ENCODE measurements around the gene PLPP4. TPM values are rescaled to one million over a fixed set of nuclear protein-coding genes. Genes with fewer than 3 reads are reported as not detected.

Gene PLPP4
- total RNA-seq, 1 experiment from 2014 or later: 1.3 TPM

GRCh38 chr10:120601999-120602398 is 145.0 kb downstream of the PLPP4 start:
- no peaks in the 10 kb centered on the region for H3K27me3 Mint-ChIP-seq (ENCODE audit: insufficient read depth, unreplicated experiment)
- peaks cover 6% of the 10 kb centered on the region for H3K4me1 Mint-ChIP-seq (ENCODE audit: insufficient read depth, unreplicated experiment)
- no peak for DNase-seq (ENCODE audit: unreplicated experiment)
- CTCF ChIA-PET: interaction anchor here (0.6 kb wide), 1 partner anchor 19 kb away, joined by 4 read pairs; no protein-coding TSS in a partner anchor
- H3K27ac Mint-ChIP-seq (ENCODE audit: low read depth, unreplicated experiment): no peak overlapping the region
- TF ChIP-seq, protein P1, sequence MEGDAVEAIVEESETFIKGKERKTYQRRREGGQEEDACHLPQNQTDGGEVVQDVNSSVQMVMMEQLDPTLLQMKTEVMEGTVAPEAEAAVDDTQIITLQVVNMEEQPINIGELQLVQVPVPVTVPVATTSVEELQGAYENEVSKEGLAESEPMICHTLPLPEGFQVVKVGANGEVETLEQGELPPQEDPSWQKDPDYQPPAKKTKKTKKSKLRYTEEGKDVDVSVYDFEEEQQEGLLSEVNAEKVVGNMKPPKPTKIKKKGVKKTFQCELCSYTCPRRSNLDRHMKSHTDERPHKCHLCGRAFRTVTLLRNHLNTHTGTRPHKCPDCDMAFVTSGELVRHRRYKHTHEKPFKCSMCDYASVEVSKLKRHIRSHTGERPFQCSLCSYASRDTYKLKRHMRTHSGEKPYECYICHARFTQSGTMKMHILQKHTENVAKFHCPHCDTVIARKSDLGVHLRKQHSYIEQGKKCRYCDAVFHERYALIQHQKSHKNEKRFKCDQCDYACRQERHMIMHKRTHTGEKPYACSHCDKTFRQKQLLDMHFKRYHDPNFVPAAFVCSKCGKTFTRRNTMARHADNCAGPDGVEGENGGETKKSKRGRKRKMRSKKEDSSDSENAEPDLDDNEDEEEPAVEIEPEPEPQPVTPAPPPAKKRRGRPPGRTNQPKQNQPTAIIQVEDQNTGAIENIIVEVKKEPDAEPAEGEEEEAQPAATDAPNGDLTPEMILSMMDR (IDR thresholded peaks at IDR 0.05; ENCODE audit: unreplicated experiment): no peak
- intact Hi-C loops (cut with micrococcal nuclease): no loop called here
- H3K36me3 Mint-ChIP-seq (ENCODE audit: insufficient read depth, unreplicated experiment): no peaks in the 10 kb centered on the region
- H3K4me3 Mint-ChIP-seq (ENCODE audit: unreplicated experiment): no peak overlapping the region
- no peaks in the 10 kb centered on the region for H3K9me3 Mint-ChIP-seq (ENCODE audit: unreplicated experiment)
- POLR2A ChIA-PET: no interaction called here
- no TSS peak for BruUV-seq (replicated peaks)

DNA sequence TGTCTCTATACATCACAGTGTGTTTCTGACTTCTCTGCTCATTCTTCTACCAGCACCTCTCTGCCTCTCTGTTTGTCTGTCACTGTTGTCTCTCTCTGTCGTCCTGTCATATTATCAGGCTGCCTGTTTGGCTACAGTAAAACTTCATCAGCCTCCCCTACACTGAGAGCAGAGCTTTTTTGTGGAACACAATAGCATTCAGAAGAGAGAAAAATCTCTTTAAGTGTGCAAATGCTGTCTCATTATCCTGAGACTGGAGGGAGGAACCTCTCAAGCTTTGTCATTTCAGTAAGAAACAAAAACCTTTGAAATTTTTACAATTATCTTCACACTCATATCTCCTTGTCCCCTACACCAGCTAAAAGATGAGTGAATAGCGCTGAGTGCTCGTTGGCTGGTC is 148.4 kb downstream of the PLPP4 start:
- ChIA-PET POLR2A (interaction anchor here (0.7 kb wide), 1 partner anchor 122 kb away, joined by 3 read pairs; no protein-coding TSS in a partner anchor), CTCF (interaction anchor here (0.5 to 1.1 kb wide), 2 partner anchors 35 to 129 kb away, joined by 3 to 4 read pairs; no protein-coding TSS in a partner anchor)
- peaks cover 6% of the 10 kb centered on the region for H3K4me1 Mint-ChIP-seq (ENCODE audit: insufficient read depth, unreplicated experiment)
- H3K27me3 Mint-ChIP-seq (ENCODE audit: insufficient read depth, unreplicated experiment): peaks cover 11% of the 10 kb centered on the region
- H3K9me3 Mint-ChIP-seq (ENCODE audit: unreplicated experiment): peaks cover 7% of the 10 kb centered on the region
- TF ChIP-seq, protein P1 (IDR thresholded peaks at IDR 0.05; ENCODE audit: unreplicated experiment): no peak
- no TSS peak for BruUV-seq (replicated peaks)
- intact Hi-C loops (cut with micrococcal nuclease): no loop called here
- H3K27ac Mint-ChIP-seq (ENCODE audit: low read depth, unreplicated experiment): no peak overlapping the region
- no peaks in the 10 kb centered on the region for H3K36me3 Mint-ChIP-seq (ENCODE audit: insufficient read depth, unreplicated experiment)
- H3K4me3 Mint-ChIP-seq (ENCODE audit: unreplicated experiment): no peak overlapping the region
- DNase-seq (ENCODE audit: unreplicated experiment): no peak

GRCh38 chr10:120606051-120606764 is 149.2 kb downstream of the PLPP4 start:
- no peak overlapping the region for H3K27ac Mint-ChIP-seq (ENCODE audit: low read depth, unreplicated experiment)
- no TSS peak for BruUV-seq (replicated peaks)
- H3K27me3 Mint-ChIP-seq (ENCODE audit: insufficient read depth, unreplicated experiment): peaks cover 19% of the 10 kb centered on the region
- intact Hi-C loops (cut with micrococcal nuclease): no loop called here
- H3K4me1 Mint-ChIP-seq (ENCODE audit: insufficient read depth, unreplicated experiment): peaks cover 5% of the 10 kb centered on the region
- DNase-seq (ENCODE audit: unreplicated experiment): no peak
- TF ChIP-seq, protein P1 (IDR thresholded peaks at IDR 0.05; ENCODE audit: unreplicated experiment): no peak
- ChIA-PET POLR2A (interaction anchor here (0.6 kb wide), 1 partner anchor 15 kb away, joined by 3 read pairs; no protein-coding TSS in a partner anchor), CTCF (interaction anchor here (0.5 to 1.1 kb wide), 2 partner anchors 36 to 129 kb away, joined by 3 to 4 read pairs; no protein-coding TSS in a partner anchor)
- no peak overlapping the region for H3K4me3 Mint-ChIP-seq (ENCODE audit: unreplicated experiment)
- no peaks in the 10 kb centered on the region for H3K36me3 Mint-ChIP-seq (ENCODE audit: insufficient read depth, unreplicated experiment)
- H3K9me3 Mint-ChIP-seq (ENCODE audit: unreplicated experiment): peaks cover 7% of the 10 kb centered on the region

GRCh38 chr10:120607016-120607709 is 150.1 kb downstream of the PLPP4 start:
- POLR2A ChIA-PET: no interaction called here
- Mint-ChIP-seq H3K27me3 (ENCODE audit: insufficient read depth, unreplicated experiment) (peaks cover 28% of the 10 kb centered on the region), H3K9me3 (ENCODE audit: unreplicated experiment) (peaks cover 7% of the 10 kb centered on the region), H3K27ac (ENCODE audit: low read depth, unreplicated experiment) (no peak overlapping the region), H3K36me3 (ENCODE audit: insufficient read depth, unreplicated experiment) (no peaks in the 10 kb centered on the region), H3K4me3 (ENCODE audit: unreplicated experiment) (no peak overlapping the region), H3K4me1 (ENCODE audit: insufficient read depth, unreplicated experiment) (no peaks in the 10 kb centered on the region)
- CTCF ChIA-PET: no interaction called here
- no TSS peak for BruUV-seq (replicated peaks)
- TF ChIP-seq, protein P1 (IDR thresholded peaks at IDR 0.05; ENCODE audit: unreplicated experiment): no peak
- peak; percentile 13 for DNase-seq (ENCODE audit: unreplicated experiment)
- intact Hi-C loops (cut with micrococcal nuclease): no loop called here

All from MCF 10A (cell line).